ENCODE data around the gene CYP4Z1.

- TF ChIP-seq CTCF (IDR thresholded peaks at IDR 0.05) (no peak), EZH2 (IDR thresholded peaks at IDR 0.05; ENCODE audit: borderline replicate concordance, insufficient read depth, low read depth, low read length, poor library complexity, severe bottlenecking) (no peak)
Observed at GRCh38 chr1:47067097-47067594, at the start of gene CYP4Z1.

Data from B cell (primary cell).